Naive B cell (primary cell): ENCODE measurements around the gene LRFN3. TPM values are rescaled to one million over a fixed set of nuclear protein-coding genes. Genes with fewer than 3 reads are reported as not detected.
"Not testable (repeated sequence)": the region's sequence is repeated elsewhere in the genome, so short reads cannot be mapped to it uniquely, and the experiment has no call there.

Experiments used
- ATAC-seq, 2 donors: fragments of 150-1000 bp; cut with Tn5 transposase; 2 replicates each; pipeline ENCODE4 v1.10.0; 2021; ENCODE audit warnings: low read depth in 2 of 2, mild to moderate bottlenecking in 2 of 2, moderate library complexity in 2 of 2
- DNase-seq: peaks from one replicate; pipeline ENCODE4 v3.0.0; 2022
- H3K27ac Mint-ChIP-seq, 6 donors: one replicate each; pipeline ENCODE4 v1.8.0; 2020 to 2022; ENCODE audit warnings: mild to moderate bottlenecking in 6 of 6, mixed read lengths in 6 of 6, moderate library complexity in 5 of 6, inconsistent platforms in 2 of 6
- H3K27me3 Mint-ChIP-seq, 3 donors: one replicate each; pipeline ENCODE4 v1.8.0; 2021 to 2022; ENCODE audit warnings: mixed read lengths in 3 of 3, mild to moderate bottlenecking in 1 of 3
- H3K36me3 Mint-ChIP-seq, 2 donors: one replicate each; pipeline ENCODE4 v1.8.0; 2020 to 2022; ENCODE audit warnings: mixed read lengths in 2 of 2, inconsistent platforms in 1 of 2, mild to moderate bottlenecking in 1 of 2
- H3K4me1 Mint-ChIP-seq, 3 donors: one replicate each; pipeline ENCODE4 v1.8.0; 2020 to 2022; ENCODE audit warnings: mixed read lengths in 3 of 3, inconsistent platforms in 1 of 3, mild to moderate bottlenecking in 1 of 3, moderate library complexity in 1 of 3
- H3K4me3 Mint-ChIP-seq, 8 donors: one replicate each; pipeline ENCODE4 v1.8.0; 2020 to 2022; ENCODE audit warnings: mild to moderate bottlenecking in 8 of 8, mixed read lengths in 8 of 8, moderate library complexity in 8 of 8, inconsistent platforms in 2 of 8
- H3K9me3 Mint-ChIP-seq, 7 donors: one replicate each; pipeline ENCODE4 v1.8.0; 2020 to 2022; ENCODE audit warnings: mixed read lengths in 7 of 7, mild to moderate bottlenecking in 5 of 7, inconsistent platforms in 2 of 7, moderate library complexity in 1 of 7
- polyA plus RNA-seq, 6 donors: library from polyadenylated mRNA; unstranded; fragments of 300-500 nt; fragmentation: Illumina TruSeq; gene quantifications; one replicate each; pipeline ENCODE4 v1.2.3, GENCODE V29; 2021; ENCODE audit warnings: low read depth in 6 of 6

The LRFN3 gene
- polyA plus RNA-seq, 6 donors from 2014 or later: 0.12 to 0.22 (median 0.14) TPM; not detected in 3

- Mint-ChIP-seq H3K4me3 (peak overlapping the region in 3 of 8 donors; percentile 3 to 68 (median 12)), H3K4me1 (peaks cover 28 to 45% (median 33%) of the 10 kb centered on the region in 3 donors), H3K27ac (peak overlapping the region in 3 of 6 donors; percentile 94 to 98 (median 96))
- H3K27me3 Mint-ChIP-seq, DNase-seq, H3K9me3 Mint-ChIP-seq, H3K36me3 Mint-ChIP-seq, ATAC-seq: not testable (repeated sequence)
Measured at GRCh38 chr19:35910355-35910754, 25.8 kb upstream of the LRFN3 start.

DNA sequence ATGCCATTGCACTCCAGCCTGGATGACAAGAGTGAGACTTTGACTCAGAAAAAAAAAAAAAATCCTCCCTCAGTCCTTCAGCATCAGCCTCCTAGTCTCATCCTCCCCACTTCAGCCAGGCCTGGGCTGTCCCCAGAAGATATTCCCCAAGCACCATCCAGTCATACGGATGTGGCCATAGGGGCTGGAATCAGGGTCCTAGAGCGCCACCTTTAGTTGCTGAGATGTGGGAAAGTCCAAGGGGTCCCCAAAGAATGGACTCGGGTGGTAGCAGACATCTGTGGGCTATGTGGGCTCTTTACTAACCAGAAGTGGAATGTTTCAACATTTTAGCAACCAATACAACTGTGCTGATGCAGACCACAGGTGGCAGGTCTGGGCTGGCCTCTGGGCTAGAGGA, 25.0 kb upstream of the LRFN3 start:
- Mint-ChIP-seq H3K4me1 (peaks cover 28 to 45% (median 32%) of the 10 kb centered on the region in 3 donors), H3K27ac (peak overlapping the region in 2 of 6 donors; percentile 42 to 94), H3K9me3 (no peaks in the 10 kb centered on the region), H3K27me3 (no peaks in the 10 kb centered on the region), H3K4me3 (no peak overlapping the region), H3K36me3 (no peaks in the 10 kb centered on the region)
- DNase-seq: no peak
- ATAC-seq: no peak

DNA sequence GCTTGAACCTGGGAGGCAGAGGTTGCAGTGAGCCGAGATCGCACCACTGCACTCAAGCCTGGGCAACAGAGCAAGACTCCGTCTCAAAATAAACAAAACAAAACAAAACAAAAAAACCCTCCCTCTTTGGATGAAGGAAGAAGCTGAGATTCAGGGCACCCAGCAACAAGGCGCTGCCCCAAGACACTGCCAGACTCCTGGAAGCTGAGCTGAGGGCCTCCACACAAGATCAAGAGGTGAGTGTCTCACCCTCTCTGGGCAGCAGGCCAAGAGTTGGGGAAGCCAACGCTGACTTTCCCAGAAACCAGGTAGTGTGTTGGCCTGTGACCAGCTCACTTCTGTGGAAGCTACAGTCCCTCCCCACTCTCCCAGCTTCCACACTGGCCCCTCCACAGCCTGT, 24.4 kb upstream of the LRFN3 start:
- no peak overlapping the region for H3K4me3 Mint-ChIP-seq

GRCh38 chr19:35913589-35913988, 22.6 kb upstream of the LRFN3 start:
- no peaks in the 10 kb centered on the region for H3K9me3 Mint-ChIP-seq
- H3K4me3 Mint-ChIP-seq: no peak overlapping the region
- no peak for DNase-seq
- H3K27ac Mint-ChIP-seq: peak overlapping the region in 2 of 6 donors; percentile 34 to 42
- no peaks in the 10 kb centered on the region for H3K36me3 Mint-ChIP-seq
- H3K4me1 Mint-ChIP-seq: peaks cover 18 to 27% (median 19%) of the 10 kb centered on the region in 3 donors
- no peaks in the 10 kb centered on the region for H3K27me3 Mint-ChIP-seq
- ATAC-seq: no peak

More for the DNA sequence above, 24.4 kb upstream of the LRFN3 start:
- no peak for ATAC-seq
- Mint-ChIP-seq H3K27ac (peak overlapping the region in 3 of 6 donors; percentile 56 to 94 (median 81)), H3K4me1 (peaks cover 28 to 43% (median 32%) of the 10 kb centered on the region in 3 donors), H3K36me3 (no peaks in the 10 kb centered on the region), H3K9me3 (no peaks in the 10 kb centered on the region), H3K27me3 (no peaks in the 10 kb centered on the region)
- DNase-seq: no peak

- no peaks in the 10 kb centered on the region for H3K27me3 Mint-ChIP-seq
- no peaks in the 10 kb centered on the region for H3K36me3 Mint-ChIP-seq
- no peak overlapping the region for H3K4me3 Mint-ChIP-seq
- no peak for DNase-seq
- no peaks in the 10 kb centered on the region for H3K9me3 Mint-ChIP-seq
- H3K4me1 Mint-ChIP-seq: peaks cover 5 to 11% (median 8%) of the 10 kb centered on the region in 3 donors
- no peak for ATAC-seq
- peak overlapping the region in 1 of 6 donors; percentile 34 for H3K27ac Mint-ChIP-seq
Measured at GRCh38 chr19:35915443-35915842, 20.7 kb upstream of the LRFN3 start.

- no peak overlapping the region for H3K27ac Mint-ChIP-seq
Measured at GRCh38 chr19:35919306-35919705, 16.9 kb upstream of the LRFN3 start.

DNA sequence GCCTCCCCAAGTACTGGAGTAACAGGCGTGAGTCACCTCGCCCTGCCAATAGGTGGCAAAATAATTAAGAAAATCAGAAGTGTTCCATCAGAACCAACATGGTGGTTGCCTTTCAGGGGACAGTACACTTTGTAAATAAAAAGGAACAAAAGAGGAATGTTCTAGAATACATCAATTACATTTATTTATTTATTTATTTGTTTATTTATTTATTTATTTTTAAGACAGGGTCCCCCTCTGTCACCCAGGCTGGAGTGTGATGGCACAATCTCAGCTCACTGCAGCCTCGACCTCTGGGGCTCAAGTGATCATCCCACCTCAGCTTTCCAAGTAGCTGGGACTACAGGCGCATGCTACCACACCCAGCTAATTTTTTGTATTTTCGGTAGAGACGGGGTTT, 15.2 kb upstream of the LRFN3 start:
- Mint-ChIP-seq H3K27ac (peak overlapping the region in 1 of 6 donors; percentile 67), H3K4me1 (peaks cover 0 to 4% (median 0%) of the 10 kb centered on the region in 3 donors), H3K36me3 (no peaks in the 10 kb centered on the region), H3K9me3 (peaks cover 0 to 7% (median 0%) of the 10 kb centered on the region in 7 donors), H3K27me3 (no peaks in the 10 kb centered on the region), H3K4me3 (no peak overlapping the region)
- DNase-seq (no peak), ATAC-seq (no peak)

More at GRCh38 chr19:35919306-35919705, 16.9 kb upstream of the LRFN3 start:
- H3K36me3 Mint-ChIP-seq: no peaks in the 10 kb centered on the region
- H3K4me1 Mint-ChIP-seq: peaks cover 0 to 5% (median 4%) of the 10 kb centered on the region in 3 donors
- no peak for DNase-seq
- no peak overlapping the region for H3K4me3 Mint-ChIP-seq
- ATAC-seq: no peak
- no peaks in the 10 kb centered on the region for H3K27me3 Mint-ChIP-seq
- H3K9me3 Mint-ChIP-seq: no peaks in the 10 kb centered on the region

GRCh38 chr19:35925501-35925900, 10.7 kb upstream of the LRFN3 start:
- Mint-ChIP-seq H3K9me3 (peaks cover 0 to 8% (median 0%) of the 10 kb centered on the region in 7 donors), H3K27ac (no peak overlapping the region), H3K4me1 (peaks cover 18 to 32% (median 23%) of the 10 kb centered on the region in 3 donors), H3K36me3 (no peaks in the 10 kb centered on the region), H3K4me3 (no peak overlapping the region), H3K27me3 (no peaks in the 10 kb centered on the region)
- DNase-seq (no peak), ATAC-seq (no peak)

GRCh38 chr19:35928507-35928906, 7.7 kb upstream of the LRFN3 start:
- DNase-seq (peak; percentile 76), ATAC-seq (peak; percentile 38 to 41)
- Mint-ChIP-seq H3K27me3 (no peaks in the 10 kb centered on the region), H3K27ac (peak overlapping the region; percentile 73 to 97 (median 90)), H3K36me3 (no peaks in the 10 kb centered on the region), H3K4me1 (peaks cover 30 to 47% (median 30%) of the 10 kb centered on the region in 3 donors), H3K9me3 (peaks cover 0 to 8% (median 0%) of the 10 kb centered on the region in 7 donors), H3K4me3 (peak overlapping the region in 7 of 8 donors; percentile 29 to 88 (median 55))

GRCh38 chr19:35929876-35930275, 6.3 kb upstream of the LRFN3 start:
- DNase-seq (no peak), ATAC-seq (no peak)
- peaks cover 30 to 47% (median 30%) of the 10 kb centered on the region in 3 donors for H3K4me1 Mint-ChIP-seq
- peaks cover 0 to 8% (median 0%) of the 10 kb centered on the region in 7 donors for H3K9me3 Mint-ChIP-seq
- H3K4me3 Mint-ChIP-seq: peak overlapping the region; percentile 43 to 90 (median 70)
- no peaks in the 10 kb centered on the region for H3K27me3 Mint-ChIP-seq
- H3K36me3 Mint-ChIP-seq: no peaks in the 10 kb centered on the region
- peak overlapping the region; percentile 38 to 97 (median 90) for H3K27ac Mint-ChIP-seq

DNA sequence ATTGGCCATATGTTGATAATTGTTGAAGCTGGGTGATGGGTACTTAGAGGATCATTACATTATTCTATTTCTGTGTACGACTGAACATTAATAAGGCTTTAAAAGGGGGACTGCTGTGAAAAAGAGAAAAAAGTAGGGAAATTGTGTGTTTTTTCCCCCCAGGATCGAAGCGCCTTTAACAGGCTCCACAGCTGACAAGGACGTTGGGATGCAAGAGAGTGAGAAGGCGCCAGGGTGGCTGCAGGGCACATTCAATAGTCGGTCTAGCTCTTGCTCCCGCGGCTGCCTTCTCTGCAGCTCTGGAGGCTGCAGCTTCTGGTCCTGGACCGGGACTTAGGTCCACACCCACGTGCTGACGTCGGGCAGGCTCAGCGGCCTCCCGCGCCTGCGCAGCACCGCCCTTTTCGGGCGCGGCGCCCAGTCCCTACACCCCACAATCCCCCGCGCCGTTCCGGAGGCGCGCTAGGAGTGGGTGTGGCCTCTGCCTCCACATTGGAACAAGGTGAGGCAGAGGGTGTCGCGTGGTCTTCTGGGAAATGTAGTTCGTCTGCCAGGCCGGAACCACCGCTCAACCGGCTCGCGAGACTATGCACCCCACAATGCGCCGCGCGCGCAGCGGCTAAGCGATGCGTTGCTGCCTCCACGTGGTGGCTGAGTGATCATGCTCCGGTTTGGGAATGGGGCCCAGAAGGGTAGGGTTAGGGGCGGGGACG, 4.9 kb upstream of the LRFN3 start:
- H3K9me3 Mint-ChIP-seq: no peaks in the 10 kb centered on the region
- peak overlapping the region; percentile 55 to 99 (median 90) for H3K27ac Mint-ChIP-seq
- ATAC-seq (peak; percentile 89), DNase-seq (peak; percentile 100)
- no peaks in the 10 kb centered on the region for H3K36me3 Mint-ChIP-seq
- H3K4me1 Mint-ChIP-seq: peaks cover 35 to 50% (median 37%) of the 10 kb centered on the region in 3 donors
- H3K4me3 Mint-ChIP-seq: peak overlapping the region; percentile 12 to 92 (median 78)
- peaks cover 6 to 13% (median 8%) of the 10 kb centered on the region in 3 donors for H3K27me3 Mint-ChIP-seq

GRCh38 chr19:35931874-35932202, 4.3 kb upstream of the LRFN3 start:
- Mint-ChIP-seq H3K9me3 (no peaks in the 10 kb centered on the region), H3K4me1 (peaks cover 30 to 47% (median 33%) of the 10 kb centered on the region in 3 donors), H3K27ac (peak overlapping the region in 5 of 6 donors; percentile 33 to 95 (median 88)), H3K4me3 (peak overlapping the region in 6 of 8 donors; percentile 45 to 82 (median 70)), H3K36me3 (no peaks in the 10 kb centered on the region), H3K27me3 (peaks cover 6 to 14% (median 9%) of the 10 kb centered on the region in 3 donors)
- no peak for DNase-seq
- peak in 1 of 2 donors; percentile 1 for ATAC-seq

DNA sequence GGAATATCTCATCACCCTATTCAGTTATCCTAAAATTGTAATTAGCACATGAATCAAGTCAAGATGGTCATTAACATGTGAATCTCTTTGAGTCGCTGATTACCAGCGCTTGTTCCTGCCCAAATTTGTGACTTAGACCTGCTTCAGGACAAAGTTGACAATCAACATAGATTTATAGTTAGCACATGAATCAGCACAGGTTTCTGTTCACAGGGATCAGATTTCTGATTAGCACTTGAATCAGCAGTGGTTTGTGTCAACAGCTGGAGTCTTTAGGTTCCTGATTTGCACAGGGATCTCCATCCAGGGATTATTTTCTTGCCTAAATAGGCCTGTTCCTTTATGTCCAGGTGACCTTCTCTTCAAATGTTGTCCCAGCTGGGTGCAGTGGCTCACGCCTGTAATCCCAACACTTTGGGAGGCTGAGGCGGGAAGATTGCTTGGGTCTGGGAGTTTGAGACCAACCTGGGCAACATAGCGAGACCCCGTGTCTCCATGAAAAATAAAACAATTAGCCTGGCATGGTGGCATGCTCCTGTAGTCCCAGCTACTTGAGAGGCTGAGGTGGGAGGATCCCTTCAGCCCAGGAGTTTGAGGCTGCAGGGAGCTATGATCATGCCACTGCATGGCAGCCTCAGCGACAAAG, 3.8 kb upstream of the LRFN3 start:
- Mint-ChIP-seq H3K36me3 (no peaks in the 10 kb centered on the region), H3K4me3 (no peak overlapping the region), H3K27ac (peak overlapping the region in 2 of 6 donors; percentile 76 to 91), H3K4me1 (peaks cover 29 to 46% (median 30%) of the 10 kb centered on the region in 3 donors), H3K9me3 (no peaks in the 10 kb centered on the region), H3K27me3 (peaks cover 6 to 14% (median 11%) of the 10 kb centered on the region in 3 donors)
- DNase-seq: no peak
- no peak for ATAC-seq
